ENCODE measurements around the gene GPR18. TPM values are rescaled to one million over a fixed set of nuclear protein-coding genes. Genes with fewer than 3 reads are reported as not detected.
A peak's percentile ranks its signal among the peaks of the same experiment; 100 is the strongest.

GPR18 gene
- total and polyA plus RNA-seq, 9 donors: 0.04 to 0.24 (median 0.17) TPM; not detected in 4

GRCh38 chr13:99221567-99222239 is 36.5 kb downstream of the GPR18 start:
- WGBS (ENCODE audit: insufficient coverage): 91% methylated on average over 5 of the region's 8 CpGs
- peak; percentile 31 for DNase-seq
- Histone ChIP-seq H3K36me3 (ENCODE audit: control insufficient read depth, insufficient read depth, low read length) (peaks cover 2% of the 10 kb centered on the region), H3K4me3 (ENCODE audit: low read length) (no peak overlapping the region), H3K27ac (ENCODE audit: low read length) (peak overlapping the region; percentile 79), H3K4me1 (ENCODE audit: control insufficient read depth, insufficient read depth, low read length) (peaks cover 21% of the 10 kb centered on the region), H3K9me3 (replicated peaks; ENCODE audit: control insufficient read depth, low read depth, low read length) (no peaks in the 10 kb centered on the region), H3K27me3 (ENCODE audit: control insufficient read depth, insufficient read depth, low read length) (no peaks in the 10 kb centered on the region)

GRCh38 chr13:99220199-99220935 is 37.8 kb downstream of the GPR18 start:
- Histone ChIP-seq H3K4me3 (ENCODE audit: low read length) (no peak overlapping the region), H3K27ac (ENCODE audit: low read length) (no peak overlapping the region), H3K9me3 (replicated peaks; ENCODE audit: control insufficient read depth, low read depth, low read length) (no peaks in the 10 kb centered on the region), H3K27me3 (ENCODE audit: control insufficient read depth, insufficient read depth, low read length) (no peaks in the 10 kb centered on the region), H3K36me3 (ENCODE audit: control insufficient read depth, insufficient read depth, low read length) (peaks cover 2% of the 10 kb centered on the region), H3K4me1 (ENCODE audit: control insufficient read depth, insufficient read depth, low read length) (peaks cover 18% of the 10 kb centered on the region)
- no peak for DNase-seq
- WGBS (ENCODE audit: insufficient coverage): no CpG with 5 or more reads among the region's 6 CpGs

GRCh38 chr13:99218969-99219368 is 39.2 kb downstream of the GPR18 start:
- peak overlapping the region; percentile 55 for H3K27ac ChIP-seq (ENCODE audit: low read length)
- DNase-seq: no peak
- H3K9me3 ChIP-seq (replicated peaks; ENCODE audit: control insufficient read depth, low read depth, low read length): no peaks in the 10 kb centered on the region
- H3K36me3 ChIP-seq (ENCODE audit: control insufficient read depth, insufficient read depth, low read length): peaks cover 2% of the 10 kb centered on the region
- peaks cover 26% of the 10 kb centered on the region for H3K4me1 ChIP-seq (ENCODE audit: control insufficient read depth, insufficient read depth, low read length)
- no peaks in the 10 kb centered on the region for H3K27me3 ChIP-seq (ENCODE audit: control insufficient read depth, insufficient read depth, low read length)
- H3K4me3 ChIP-seq (ENCODE audit: low read length): no peak overlapping the region
- no CpG with 5 or more reads among the region's 2 CpGs for WGBS (ENCODE audit: insufficient coverage)

GRCh38 chr13:99218545-99218944 is 39.6 kb downstream of the GPR18 start:
- 0% methylated on average over 5 of the region's 6 CpGs for WGBS (ENCODE audit: insufficient coverage)
- H3K27me3 ChIP-seq (ENCODE audit: control insufficient read depth, insufficient read depth, low read length): no peaks in the 10 kb centered on the region
- H3K4me1 ChIP-seq (ENCODE audit: control insufficient read depth, insufficient read depth, low read length): peaks cover 26% of the 10 kb centered on the region
- peak; percentile 65 for DNase-seq
- H3K27ac ChIP-seq (ENCODE audit: low read length): peak overlapping the region; percentile 55
- H3K4me3 ChIP-seq (ENCODE audit: low read length): no peak overlapping the region
- peaks cover 2% of the 10 kb centered on the region for H3K36me3 ChIP-seq (ENCODE audit: control insufficient read depth, insufficient read depth, low read length)
- no peaks in the 10 kb centered on the region for H3K9me3 ChIP-seq (replicated peaks; ENCODE audit: control insufficient read depth, low read depth, low read length)

- DNase-seq: no peak
- Histone ChIP-seq H3K4me1 (ENCODE audit: control insufficient read depth, insufficient read depth, low read length) (peaks cover 26% of the 10 kb centered on the region), H3K9me3 (replicated peaks; ENCODE audit: control insufficient read depth, low read depth, low read length) (no peaks in the 10 kb centered on the region), H3K27me3 (ENCODE audit: control insufficient read depth, insufficient read depth, low read length) (no peaks in the 10 kb centered on the region), H3K36me3 (ENCODE audit: control insufficient read depth, insufficient read depth, low read length) (peaks cover 2% of the 10 kb centered on the region), H3K4me3 (ENCODE audit: low read length) (no peak overlapping the region), H3K27ac (ENCODE audit: low read length) (peak overlapping the region; percentile 52)
These were observed 40.1 kb downstream of the GPR18 start for GRCh38 chr13:99218126-99218525.

- Histone ChIP-seq H3K9me3 (replicated peaks; ENCODE audit: control insufficient read depth, low read depth, low read length) (no peaks in the 10 kb centered on the region), H3K4me1 (ENCODE audit: control insufficient read depth, insufficient read depth, low read length) (peaks cover 26% of the 10 kb centered on the region), H3K27me3 (ENCODE audit: control insufficient read depth, insufficient read depth, low read length) (no peaks in the 10 kb centered on the region), H3K4me3 (ENCODE audit: low read length) (no peak overlapping the region), H3K36me3 (ENCODE audit: control insufficient read depth, insufficient read depth, low read length) (peaks cover 2% of the 10 kb centered on the region), H3K27ac (ENCODE audit: low read length) (no peak overlapping the region)
- DNase-seq: no peak
- 94% methylated on average over 16 of the region's 20 CpGs for WGBS (ENCODE audit: insufficient coverage)
These were observed 40.6 kb downstream of the GPR18 start for GRCh38 chr13:99217461-99218110.

- DNase-seq: no peak
- no peaks in the 10 kb centered on the region for H3K27me3 ChIP-seq (ENCODE audit: control insufficient read depth, insufficient read depth, low read length)
- peaks cover 2% of the 10 kb centered on the region for H3K36me3 ChIP-seq (ENCODE audit: control insufficient read depth, insufficient read depth, low read length)
- peaks cover 18% of the 10 kb centered on the region for H3K4me1 ChIP-seq (ENCODE audit: control insufficient read depth, insufficient read depth, low read length)
- no peaks in the 10 kb centered on the region for H3K9me3 ChIP-seq (replicated peaks; ENCODE audit: control insufficient read depth, low read depth, low read length)
- no peak overlapping the region for H3K4me3 ChIP-seq (ENCODE audit: low read length)
- WGBS (ENCODE audit: insufficient coverage): 79% methylated on average over 12 of the region's 15 CpGs
- no peak overlapping the region for H3K27ac ChIP-seq (ENCODE audit: low read length)
These were observed 42.9 kb downstream of the GPR18 start for GRCh38 chr13:99215184-99215830.

GRCh38 chr13:99214731-99215130 is 43.4 kb downstream of the GPR18 start:
- Histone ChIP-seq H3K27ac (ENCODE audit: low read length) (no peak overlapping the region), H3K27me3 (ENCODE audit: control insufficient read depth, insufficient read depth, low read length) (no peaks in the 10 kb centered on the region), H3K4me3 (ENCODE audit: low read length) (no peak overlapping the region), H3K36me3 (ENCODE audit: control insufficient read depth, insufficient read depth, low read length) (peaks cover 2% of the 10 kb centered on the region), H3K9me3 (replicated peaks; ENCODE audit: control insufficient read depth, low read depth, low read length) (no peaks in the 10 kb centered on the region), H3K4me1 (ENCODE audit: control insufficient read depth, insufficient read depth, low read length) (peaks cover 18% of the 10 kb centered on the region)
- 100% methylated on average over 1 of the region's 1 CpG for WGBS (ENCODE audit: insufficient coverage)
- DNase-seq: no peak

GRCh38 chr13:99214232-99214631 is 43.9 kb downstream of the GPR18 start:
- 56% methylated on average over 2 of the region's 7 CpGs for WGBS (ENCODE audit: insufficient coverage)
- no peak for DNase-seq
- Histone ChIP-seq H3K9me3 (replicated peaks; ENCODE audit: control insufficient read depth, low read depth, low read length) (no peaks in the 10 kb centered on the region), H3K4me1 (ENCODE audit: control insufficient read depth, insufficient read depth, low read length) (peaks cover 18% of the 10 kb centered on the region), H3K4me3 (ENCODE audit: low read length) (no peak overlapping the region), H3K27me3 (ENCODE audit: control insufficient read depth, insufficient read depth, low read length) (no peaks in the 10 kb centered on the region), H3K27ac (ENCODE audit: low read length) (no peak overlapping the region), H3K36me3 (ENCODE audit: control insufficient read depth, insufficient read depth, low read length) (peaks cover 2% of the 10 kb centered on the region)
